Smooth muscle cell of the brain vasculature (primary cell): ENCODE results near the gene PRAMEF5.
"Not testable (repeated sequence)": the region's sequence is repeated elsewhere in the genome, so short reads cannot be mapped to it uniquely, and the experiment has no call there.

Experiments used
- DNase-seq: peaks from one replicate; pipeline ENCODE4 v3.0.0-alpha.2; 2012; ENCODE audit warnings: low read depth, low spot score

Gene PRAMEF5

GRCh38 chr1:13277016-13277415, 23.0 kb downstream of the PRAMEF5 start:
- DNase-seq: not testable (repeated sequence)

DNA sequence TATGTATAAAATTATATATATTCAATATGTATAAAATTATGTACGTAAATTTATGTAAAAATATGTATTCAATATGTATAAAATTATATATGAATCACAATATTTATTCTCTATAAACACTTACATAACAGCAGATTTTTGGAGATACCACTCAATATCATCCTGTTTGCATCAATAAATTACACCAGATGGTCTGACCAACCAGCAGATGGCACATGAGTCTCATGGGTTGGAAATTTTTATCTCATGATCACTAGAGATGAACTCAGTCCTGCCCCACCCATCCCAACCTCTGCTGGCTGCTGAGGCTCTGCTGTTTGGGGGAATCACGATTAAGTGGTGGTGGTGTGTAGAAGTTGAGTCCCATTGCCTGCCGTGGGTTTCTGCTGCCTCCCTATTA, 25.6 kb downstream of the PRAMEF5 start:
- DNase-seq: not testable (repeated sequence)

DNA sequence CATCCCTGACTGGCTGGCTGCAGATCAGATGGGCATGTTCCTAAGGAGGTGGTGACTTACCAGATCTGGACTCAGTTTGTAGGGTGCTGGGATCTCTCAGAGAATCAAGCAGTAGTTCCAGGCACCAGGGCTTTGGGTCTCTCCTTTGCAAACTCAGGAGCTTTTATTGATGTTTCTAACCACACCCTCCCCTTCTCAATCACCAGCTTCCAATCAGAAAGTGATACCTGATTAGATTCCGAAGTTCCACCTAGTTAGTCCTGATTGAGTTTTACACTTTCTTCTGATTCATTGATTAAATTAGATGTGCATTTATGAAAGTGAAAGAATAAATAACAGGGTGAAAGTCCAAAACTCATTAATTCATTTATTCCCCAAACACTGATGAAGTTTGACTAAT, 31.0 kb downstream of the PRAMEF5 start, which contains the start of gene PRAMEF8:
Gene PRAMEF8, minus strand, starts transcription at position 101 of the 400 bp plus-strand sequence. CDS start 1,046 bp downstream, outside the sequence.
- DNase-seq: not testable (repeated sequence)

- not testable (repeated sequence) for DNase-seq
Measured at GRCh38 chr1:13289030-13289429, 35.0 kb downstream of the PRAMEF5 start.

GRCh38 chr1:13297216-13297931, 43.4 kb downstream of the PRAMEF5 start:
- DNase-seq: not testable (repeated sequence)

DNA sequence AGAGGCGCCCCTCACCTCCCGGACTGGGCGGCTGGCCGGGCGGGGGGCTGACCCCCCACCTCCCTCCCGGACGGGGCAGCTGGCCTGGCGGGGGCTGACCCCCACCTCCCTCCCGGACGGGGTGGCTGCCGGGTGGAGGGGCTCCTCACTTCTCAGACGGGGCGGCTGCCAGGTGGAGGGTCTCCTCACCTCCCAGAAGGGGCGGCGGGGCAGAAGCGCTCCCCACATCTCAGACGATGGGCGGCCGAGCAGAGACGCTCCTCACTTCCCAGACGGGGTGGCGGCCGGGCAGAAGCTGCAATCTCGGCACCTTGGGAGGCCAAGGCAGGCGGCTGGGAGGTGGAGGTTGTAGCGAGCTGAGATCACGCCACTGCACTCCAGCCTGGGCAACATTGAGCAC, 44.7 kb downstream of the PRAMEF5 start:
- not testable (repeated sequence) for DNase-seq

DNA sequence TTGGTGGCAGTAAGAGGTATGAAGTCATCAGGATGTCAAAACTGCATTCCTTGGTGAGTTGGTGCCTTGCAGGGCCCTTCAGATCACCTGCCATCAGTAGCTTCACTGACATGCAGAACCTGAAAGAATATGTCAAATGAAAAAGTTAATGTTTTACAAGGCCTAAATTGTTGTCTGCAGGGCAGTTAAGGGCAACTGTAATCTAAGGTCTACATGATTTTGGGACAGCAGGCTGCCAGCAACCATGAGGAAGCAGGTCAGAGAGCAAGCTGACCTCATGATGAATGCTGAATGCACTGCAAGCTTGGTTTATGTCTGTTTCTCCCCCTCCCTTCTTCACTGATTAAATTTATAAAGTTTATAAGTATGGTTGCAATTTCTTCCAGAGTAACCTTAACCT, 48.2 kb downstream of the PRAMEF5 start:
- not testable (repeated sequence) for DNase-seq

DNA sequence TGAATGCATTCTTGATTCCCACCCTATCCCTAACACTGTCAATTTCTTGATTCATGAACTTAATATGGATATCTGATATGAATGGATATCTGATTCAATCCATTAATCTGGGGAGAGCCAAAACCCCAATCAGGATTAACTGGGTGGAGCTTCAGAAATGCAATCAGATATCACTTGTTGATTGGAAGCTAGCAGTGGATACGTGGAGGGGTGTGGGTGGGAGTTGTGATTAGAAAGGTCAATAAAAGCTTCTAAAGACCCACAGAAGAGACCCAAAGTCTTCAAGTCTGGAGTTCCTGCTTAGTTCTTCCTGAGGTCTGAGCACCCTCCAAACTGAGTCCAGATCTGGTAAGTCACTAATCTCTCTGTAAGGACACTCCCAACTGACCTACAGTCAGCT, 49.2 kb downstream of the PRAMEF5 start, which contains the start of gene PRAMEF33:
Gene PRAMEF33, plus strand, starts transcription at position 301 of the 400 bp plus-strand sequence. CDS start 2,416 bp downstream, outside the sequence.
- not testable (repeated sequence) for DNase-seq
